ENCODE measurements around the gene AXIN1. TPM values are rescaled to one million over a fixed set of nuclear protein-coding genes. Genes with fewer than 3 reads are reported as not detected.

Gene AXIN1
- total RNA-seq, 1 donor from 2014 or later = 31.5 TPM

DNA sequence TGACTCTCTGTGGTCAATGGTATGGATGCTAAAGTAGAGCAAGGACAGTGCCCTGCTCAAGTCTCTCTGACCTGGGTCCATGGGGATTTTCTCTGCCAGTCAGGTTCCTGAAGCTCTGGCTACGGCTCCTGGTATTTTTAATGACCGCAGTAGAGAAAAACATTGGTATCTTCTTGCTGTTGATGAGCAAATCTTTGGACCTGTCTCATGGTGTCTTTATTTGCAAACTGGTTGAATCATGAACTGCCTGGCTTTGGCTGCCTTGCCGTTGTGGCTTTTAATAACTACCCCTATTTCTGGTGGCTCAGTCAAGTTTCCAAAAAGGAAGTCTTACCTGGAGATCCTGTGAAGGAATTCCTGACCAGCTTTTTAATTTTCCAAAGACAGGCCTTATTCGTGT lies 109.2 kb downstream of the AXIN1 start:
- Mint-ChIP-seq H3K4me1 (ENCODE audit: unreplicated experiment) (peaks cover 6% of the 10 kb centered on the region), H3K27me3 (ENCODE audit: unreplicated experiment) (no peaks in the 10 kb centered on the region), H3K36me3 (ENCODE audit: unreplicated experiment) (no peaks in the 10 kb centered on the region), H3K4me3 (ENCODE audit: unreplicated experiment) (no peak overlapping the region), H3K27ac (ENCODE audit: unreplicated experiment) (no peak overlapping the region), H3K9me3 (ENCODE audit: unreplicated experiment) (no peaks in the 10 kb centered on the region)
- TF ChIP-seq, protein P1, sequence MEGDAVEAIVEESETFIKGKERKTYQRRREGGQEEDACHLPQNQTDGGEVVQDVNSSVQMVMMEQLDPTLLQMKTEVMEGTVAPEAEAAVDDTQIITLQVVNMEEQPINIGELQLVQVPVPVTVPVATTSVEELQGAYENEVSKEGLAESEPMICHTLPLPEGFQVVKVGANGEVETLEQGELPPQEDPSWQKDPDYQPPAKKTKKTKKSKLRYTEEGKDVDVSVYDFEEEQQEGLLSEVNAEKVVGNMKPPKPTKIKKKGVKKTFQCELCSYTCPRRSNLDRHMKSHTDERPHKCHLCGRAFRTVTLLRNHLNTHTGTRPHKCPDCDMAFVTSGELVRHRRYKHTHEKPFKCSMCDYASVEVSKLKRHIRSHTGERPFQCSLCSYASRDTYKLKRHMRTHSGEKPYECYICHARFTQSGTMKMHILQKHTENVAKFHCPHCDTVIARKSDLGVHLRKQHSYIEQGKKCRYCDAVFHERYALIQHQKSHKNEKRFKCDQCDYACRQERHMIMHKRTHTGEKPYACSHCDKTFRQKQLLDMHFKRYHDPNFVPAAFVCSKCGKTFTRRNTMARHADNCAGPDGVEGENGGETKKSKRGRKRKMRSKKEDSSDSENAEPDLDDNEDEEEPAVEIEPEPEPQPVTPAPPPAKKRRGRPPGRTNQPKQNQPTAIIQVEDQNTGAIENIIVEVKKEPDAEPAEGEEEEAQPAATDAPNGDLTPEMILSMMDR (IDR thresholded peaks at IDR 0.05) = no peak
- no peak for DNase-seq (ENCODE audit: extremely low spot score, unreplicated experiment)

DNA sequence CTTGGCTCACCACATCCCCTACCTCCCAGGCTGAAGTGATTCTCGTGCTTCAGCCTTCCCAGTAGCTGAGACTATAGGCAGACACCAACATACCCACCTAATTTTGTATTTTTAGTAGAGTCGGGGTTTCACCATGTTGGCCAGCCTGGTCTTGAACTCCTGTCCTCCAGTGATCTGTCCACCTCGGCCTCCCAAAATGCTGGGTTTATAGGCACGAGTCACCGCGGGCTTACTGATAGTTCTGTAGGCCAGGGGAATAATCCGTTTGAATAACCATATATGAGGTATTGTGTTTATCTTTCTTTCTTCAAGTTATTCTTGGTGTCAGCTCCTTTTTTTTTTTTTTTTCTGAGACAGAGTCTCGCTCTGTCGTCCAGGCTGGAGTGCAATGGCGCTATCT lies 110.2 kb downstream of the AXIN1 start:
- H3K4me3 Mint-ChIP-seq (ENCODE audit: unreplicated experiment) = no peak overlapping the region
- H3K4me1 Mint-ChIP-seq (ENCODE audit: unreplicated experiment) = peaks cover 6% of the 10 kb centered on the region
- H3K36me3 Mint-ChIP-seq (ENCODE audit: unreplicated experiment) = no peaks in the 10 kb centered on the region
- TF ChIP-seq, protein P1 (IDR thresholded peaks at IDR 0.05) = no peak
- H3K9me3 Mint-ChIP-seq (ENCODE audit: unreplicated experiment) = no peaks in the 10 kb centered on the region
- DNase-seq (ENCODE audit: extremely low spot score, unreplicated experiment) = no peak
- H3K27ac Mint-ChIP-seq (ENCODE audit: unreplicated experiment) = no peak overlapping the region
- no peaks in the 10 kb centered on the region for H3K27me3 Mint-ChIP-seq (ENCODE audit: unreplicated experiment)

DNA sequence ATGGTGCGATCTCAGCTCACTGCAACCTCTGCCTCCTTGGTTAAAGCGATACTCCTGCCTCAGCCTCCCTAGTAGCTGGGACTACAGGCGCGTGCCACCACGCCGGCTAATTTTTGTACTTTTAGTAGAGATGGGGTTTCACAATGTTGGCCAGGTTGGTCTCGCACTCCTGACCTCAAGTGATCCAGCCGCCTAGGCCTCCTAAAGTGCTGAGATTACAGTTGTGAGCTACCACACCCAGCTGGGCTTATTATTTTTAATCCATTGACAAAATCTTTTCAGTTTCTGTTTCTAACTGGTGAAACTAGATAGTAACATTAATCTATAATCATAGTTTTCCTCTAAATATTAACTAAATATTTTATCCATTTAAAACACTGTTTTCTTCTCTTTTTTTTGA lies 112.0 kb downstream of the AXIN1 start:
- no peaks in the 10 kb centered on the region for H3K9me3 Mint-ChIP-seq (ENCODE audit: unreplicated experiment)
- no peaks in the 10 kb centered on the region for H3K27me3 Mint-ChIP-seq (ENCODE audit: unreplicated experiment)

DNA sequence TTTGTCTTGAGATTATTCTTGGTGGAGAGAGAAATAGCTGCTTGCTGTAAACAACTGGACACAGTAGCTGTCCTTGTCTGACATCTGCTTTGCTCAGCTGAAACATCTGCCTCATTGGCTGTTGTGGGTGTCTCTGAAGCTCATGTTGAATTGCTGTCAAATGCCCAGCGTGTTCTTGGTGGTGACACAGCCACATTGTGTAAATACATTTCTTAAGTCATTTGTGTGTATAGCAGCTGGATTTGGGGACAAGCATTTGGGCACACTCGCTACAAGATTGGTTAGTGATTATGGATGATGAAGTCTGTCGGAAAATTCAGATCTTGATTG lies 112.6 kb downstream of the AXIN1 start:
- H3K27ac Mint-ChIP-seq (ENCODE audit: unreplicated experiment) = peak overlapping the region; percentile 8
- H3K4me3 Mint-ChIP-seq (ENCODE audit: unreplicated experiment) = no peak overlapping the region
- no peaks in the 10 kb centered on the region for H3K9me3 Mint-ChIP-seq (ENCODE audit: unreplicated experiment)
- no peaks in the 10 kb centered on the region for H3K36me3 Mint-ChIP-seq (ENCODE audit: unreplicated experiment)
- peaks cover 11% of the 10 kb centered on the region for H3K4me1 Mint-ChIP-seq (ENCODE audit: unreplicated experiment)
- no peaks in the 10 kb centered on the region for H3K27me3 Mint-ChIP-seq (ENCODE audit: unreplicated experiment)
- DNase-seq (ENCODE audit: extremely low spot score, unreplicated experiment) = no peak
- TF ChIP-seq, protein P1 (IDR thresholded peaks at IDR 0.05) = no peak

More for the DNA sequence above, 112.0 kb downstream of the AXIN1 start:
- H3K27ac Mint-ChIP-seq (ENCODE audit: unreplicated experiment) = no peak overlapping the region
- no peaks in the 10 kb centered on the region for H3K36me3 Mint-ChIP-seq (ENCODE audit: unreplicated experiment)
- no peak for DNase-seq (ENCODE audit: extremely low spot score, unreplicated experiment)
- H3K4me3 Mint-ChIP-seq (ENCODE audit: unreplicated experiment) = no peak overlapping the region
- peaks cover 8% of the 10 kb centered on the region for H3K4me1 Mint-ChIP-seq (ENCODE audit: unreplicated experiment)
- TF ChIP-seq, protein P1 (IDR thresholded peaks at IDR 0.05) = no peak

Other genes starting within 250 kb of the AXIN1 start
- gene NPRL3, start 214.1 kb downstream of the AXIN1 start, total RNA-seq = 45.1 and 45.3 TPM in 2 replicates
- not detected in 2 replicates for gene HBZ, start 200.1 kb downstream of the AXIN1 start, total RNA-seq
- gene HBM, start 186.7 kb downstream of the AXIN1 start, total RNA-seq = not detected in 2 replicates
- gene HBA2, start 179.8 kb downstream of the AXIN1 start, total RNA-seq = not detected in 2 replicates
- not detected in 2 replicates for gene HBA1, start 176.0 kb downstream of the AXIN1 start, total RNA-seq
- not detected in 2 replicates for gene HBQ1, start 172.3 kb downstream of the AXIN1 start, total RNA-seq
- gene LUC7L, start 123.3 kb downstream of the AXIN1 start, total RNA-seq = 103 and 104 TPM in 2 replicates
- gene FAM234A, start 117.9 kb downstream of the AXIN1 start, total RNA-seq = 171 and 185 TPM in 2 replicates
- 6.2 and 9.5 TPM in 2 replicates for gene RGS11, start 76.8 kb downstream of the AXIN1 start, total RNA-seq
- gene ARHGDIG, start 72.1 kb downstream of the AXIN1 start, total RNA-seq = 0.54 TPM in 1 of 2 replicates, not detected in the other
- not detected in 2 replicates for gene PDIA2, start 69.6 kb downstream of the AXIN1 start, total RNA-seq
- gene MRPL28, start 17.8 kb upstream of the AXIN1 start, total RNA-seq = 71.7 and 74.3 TPM in 2 replicates
- gene PGAP6, start 29.3 kb upstream of the AXIN1 start, total RNA-seq = 59.3 and 61.6 TPM in 2 replicates
- 148 and 157 TPM in 2 replicates for gene NME4, start 44.5 kb upstream of the AXIN1 start, total RNA-seq
- 23.4 and 23.9 TPM in 2 replicates for gene DECR2, start 49.2 kb upstream of the AXIN1 start, total RNA-seq
- gene RAB11FIP3, start 72.9 kb upstream of the AXIN1 start, total RNA-seq = 60.2 and 65.2 TPM in 2 replicates
- 38.3 and 39.9 TPM in 2 replicates for gene CAPN15, start 175.0 kb upstream of the AXIN1 start, total RNA-seq
- not detected in 2 replicates for gene PRR35, start 207.7 kb upstream of the AXIN1 start, total RNA-seq
- gene NHLRC4, start 214.3 kb upstream of the AXIN1 start, total RNA-seq = 0.57 and 1.7 TPM in 2 replicates
- gene PIGQ, start 217.2 kb upstream of the AXIN1 start, total RNA-seq = 62.0 and 63.6 TPM in 2 replicates
- 17.1 and 20.0 TPM in 2 replicates for gene RAB40C, start 237.3 kb upstream of the AXIN1 start, total RNA-seq